Stimulated activated CD4-positive, alpha-beta T cell treated with anti-CD3 and anti-CD28 coated beads, Interleukin-4, amount 100 ng/mL, for 48 hours (primary cell): Measurements from ENCODE around the gene NELL2.
"Not testable (repeated sequence)": the region's sequence is repeated elsewhere in the genome, so short reads cannot be mapped to it uniquely, and the experiment has no call there.

Source experiments
- DNase-seq, 2 donors: peaks; one replicate each; pipeline ENCODE4 v3.0.0-alpha.2; 2020; ENCODE audit warnings: low read depth in 2 of 2

Gene NELL2

DNA sequence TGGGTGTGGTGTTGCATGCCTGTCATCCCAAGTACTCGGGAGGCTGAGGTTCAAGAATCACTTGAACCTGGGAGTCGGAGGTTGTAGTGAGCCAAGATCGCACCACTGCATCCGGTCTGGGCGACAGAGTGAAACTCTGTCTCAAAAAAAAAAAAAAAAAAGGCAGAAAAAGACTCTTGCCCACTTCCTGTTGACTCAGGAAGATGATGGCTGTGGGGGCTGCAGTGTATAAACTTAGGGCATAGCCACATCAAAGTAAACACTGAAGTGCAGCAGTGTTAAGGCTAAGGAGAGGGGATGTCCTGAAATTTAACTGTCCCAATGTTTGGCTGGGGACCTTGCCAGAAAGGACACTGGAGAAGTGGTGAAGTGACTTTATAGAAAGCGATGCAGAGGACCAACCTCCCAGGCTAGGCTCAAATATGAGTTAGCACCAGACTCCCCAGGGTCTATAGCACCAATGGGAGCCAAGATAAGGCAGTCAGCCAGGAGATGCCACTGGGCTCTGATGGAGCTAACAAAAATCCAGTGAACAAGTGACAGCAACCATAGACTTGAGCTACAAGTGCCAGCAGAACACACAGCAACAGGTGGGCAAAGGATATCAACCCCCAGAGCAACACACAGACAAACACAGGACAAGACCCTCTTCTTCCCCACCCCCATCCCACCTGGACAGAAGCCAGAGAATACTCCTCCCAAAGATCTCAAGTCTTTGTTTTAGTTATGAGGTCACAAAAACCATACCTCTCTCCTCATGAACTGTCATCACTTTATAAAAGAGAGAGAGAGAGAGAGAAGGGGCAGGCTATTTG lies 28.0 kb downstream of the NELL2 start:
- peak in 1 of 2 donors; percentile 42 for DNase-seq

DNA sequence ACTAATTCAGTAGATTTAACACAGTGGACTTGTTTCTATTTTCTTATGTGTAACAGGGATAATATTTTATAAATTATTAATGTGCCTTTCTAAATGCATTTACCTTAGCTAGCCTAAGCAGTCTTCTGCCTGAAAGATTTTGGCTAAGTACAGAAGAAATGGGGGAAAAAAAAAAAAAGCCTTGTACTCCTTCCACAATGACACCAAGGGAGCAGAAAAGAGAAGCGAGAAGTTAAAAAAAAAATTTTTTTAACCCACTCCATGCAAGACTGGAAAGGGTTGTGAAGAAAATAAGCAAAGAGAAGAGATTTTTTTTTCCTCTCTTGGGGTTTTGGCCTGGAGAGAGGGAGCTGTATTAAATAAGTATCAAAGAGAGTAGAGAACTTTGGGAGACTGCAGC lies 28.7 kb downstream of the NELL2 start:
- no peak for DNase-seq

GRCh38 chr12:44846826-44847225 lies 29.3 kb downstream of the NELL2 start:
- no peak for DNase-seq

GRCh38 chr12:44842669-44843068 lies 33.4 kb downstream of the NELL2 start:
- DNase-seq, result no peak

DNA sequence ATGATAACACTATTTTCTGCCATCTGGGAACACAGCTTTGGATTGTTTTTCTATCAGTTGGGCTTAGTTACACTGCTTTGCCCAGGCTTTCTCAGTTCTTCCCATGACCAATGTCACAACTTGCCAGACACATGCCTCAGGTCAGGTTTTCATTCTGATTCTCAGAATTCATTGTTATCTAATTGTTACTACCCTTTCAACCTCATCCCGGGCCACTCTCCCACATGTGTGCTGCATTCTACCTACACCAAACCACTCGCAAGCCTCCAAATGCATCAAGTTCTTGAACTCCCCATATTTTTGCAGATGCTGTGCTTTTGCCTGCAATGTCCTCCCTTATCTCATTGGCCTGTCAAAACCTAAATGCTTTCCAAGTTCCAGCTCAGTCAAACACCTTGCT lies 36.3 kb downstream of the NELL2 start:
- DNase-seq, result no peak

DNA sequence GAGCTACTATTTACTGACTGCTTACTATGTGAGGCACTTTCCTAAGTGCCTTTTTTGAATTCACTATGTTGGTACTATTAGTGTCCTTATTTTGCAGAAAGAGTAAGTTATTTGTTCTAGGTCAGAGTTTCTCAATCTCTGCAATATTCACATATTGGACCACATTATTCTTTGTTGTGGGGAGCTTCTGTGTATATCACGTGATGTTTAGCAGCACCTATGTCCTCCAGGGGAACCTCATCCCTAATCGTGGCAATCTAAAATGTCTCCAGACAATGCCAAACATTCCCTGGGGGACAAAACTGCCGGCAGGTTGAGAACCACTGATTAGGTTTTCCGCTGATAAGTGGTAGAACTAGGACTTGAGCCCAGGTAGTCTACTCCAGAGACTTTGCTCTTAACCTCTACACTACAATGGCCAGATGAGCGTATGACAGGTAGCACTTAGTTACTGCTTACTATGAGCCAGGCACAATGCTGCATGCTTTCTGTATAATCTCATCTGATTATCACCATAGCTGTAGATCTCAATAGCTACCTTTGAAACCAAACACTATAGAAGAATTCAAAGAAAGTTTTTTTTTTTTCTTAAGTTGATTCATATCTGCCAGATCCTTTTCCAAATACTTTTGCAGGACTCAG lies 38.9 kb downstream of the NELL2 start:
- DNase-seq, result no peak

DNA sequence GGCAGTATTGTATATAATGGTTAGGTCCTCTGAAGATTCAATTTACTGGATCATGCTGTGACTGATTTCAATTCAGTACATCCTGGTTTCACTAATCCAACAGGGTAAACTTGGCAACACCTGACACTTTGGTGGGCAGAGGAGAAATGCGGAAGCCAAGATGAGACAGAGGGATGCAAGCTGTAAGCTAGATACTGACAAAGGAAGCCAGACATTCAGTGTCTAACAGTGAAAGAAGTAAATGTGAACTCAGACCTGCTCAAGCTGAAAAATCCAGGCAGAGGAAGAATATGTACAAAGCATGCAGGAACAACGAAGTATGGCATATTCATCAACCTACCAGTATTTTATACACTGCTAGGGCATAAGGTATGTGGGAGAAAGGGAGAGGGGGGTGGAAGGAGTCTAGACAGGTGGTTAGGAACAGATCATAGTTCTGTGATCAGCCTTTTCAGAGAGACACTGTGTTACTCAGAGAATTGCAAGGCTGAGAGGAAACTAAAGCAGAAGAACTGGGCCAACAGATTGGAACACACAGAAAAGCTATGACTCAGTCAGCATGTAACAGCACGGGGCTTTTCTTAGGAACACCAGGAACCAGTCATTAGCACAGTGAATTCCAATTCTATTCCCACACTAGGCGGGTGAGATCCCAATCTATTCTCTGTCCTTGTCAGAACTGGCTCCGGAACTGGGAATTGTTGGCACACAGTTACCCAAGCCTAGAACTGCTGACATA lies 40.3 kb downstream of the NELL2 start:
- DNase-seq, result no peak

DNA sequence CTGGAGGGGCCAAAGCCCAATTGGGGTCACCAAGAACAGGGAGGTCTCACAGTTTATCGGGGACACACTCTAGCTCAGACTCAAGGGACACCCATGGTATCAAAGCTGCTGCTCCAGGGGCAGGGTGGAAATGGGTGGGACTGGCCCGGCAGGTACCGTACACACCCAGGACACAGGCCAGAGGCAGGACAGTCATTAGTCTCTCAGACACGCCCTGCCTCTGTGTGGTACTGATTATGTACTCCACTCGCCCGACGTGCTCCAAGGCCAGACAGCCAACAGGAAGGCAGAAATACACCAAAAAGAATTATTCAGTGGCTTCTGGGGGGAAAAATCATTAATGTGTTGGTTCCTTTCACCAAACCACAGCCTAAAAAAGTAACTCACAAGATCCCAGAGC lies 41.1 kb downstream of the NELL2 start:
- DNase-seq, result not testable (repeated sequence)

DNA sequence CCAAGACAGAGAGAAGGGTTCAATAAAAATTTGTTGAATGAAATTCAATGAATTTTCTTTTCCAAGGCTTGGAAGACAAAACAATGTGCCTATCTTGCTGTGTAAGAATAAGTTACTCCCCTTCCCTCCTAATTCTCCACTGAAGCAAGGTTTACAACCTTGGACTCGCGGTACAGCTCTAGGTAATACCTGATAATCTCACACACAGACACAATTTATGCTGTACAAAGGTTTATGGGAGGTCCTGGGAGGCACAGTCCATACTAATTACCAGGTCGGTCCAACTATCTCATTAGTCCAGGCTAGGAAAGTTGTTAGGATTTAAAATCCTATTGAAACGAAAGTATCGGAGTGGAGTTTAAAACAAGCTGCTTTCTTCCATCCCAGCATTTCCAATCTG lies 42.6 kb downstream of the NELL2 start:
- no peak for DNase-seq

DNA sequence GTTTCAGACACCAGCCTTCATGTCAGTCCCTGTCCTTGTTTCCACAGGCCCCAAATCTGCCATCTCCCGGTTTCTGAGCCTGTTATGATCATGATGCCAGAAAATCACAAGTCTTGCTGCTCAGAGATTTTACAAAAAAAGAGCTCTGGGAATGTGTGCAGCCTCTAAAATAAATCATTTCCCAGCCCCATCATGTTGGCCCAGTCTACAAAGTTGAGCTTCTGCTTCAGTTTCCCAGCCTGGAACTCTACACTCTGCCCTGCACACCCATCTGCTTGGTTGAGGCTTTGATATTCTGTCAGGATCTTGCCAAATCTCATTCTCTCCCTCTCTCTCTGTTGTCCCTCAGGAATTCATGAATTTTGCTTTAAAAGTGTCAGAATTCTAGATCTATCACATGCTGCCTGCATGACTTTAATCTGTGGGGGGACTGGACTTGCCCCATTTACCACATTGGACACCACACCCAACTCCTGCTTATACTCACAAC lies 45.5 kb downstream of the NELL2 start:
- no peak for DNase-seq

DNA sequence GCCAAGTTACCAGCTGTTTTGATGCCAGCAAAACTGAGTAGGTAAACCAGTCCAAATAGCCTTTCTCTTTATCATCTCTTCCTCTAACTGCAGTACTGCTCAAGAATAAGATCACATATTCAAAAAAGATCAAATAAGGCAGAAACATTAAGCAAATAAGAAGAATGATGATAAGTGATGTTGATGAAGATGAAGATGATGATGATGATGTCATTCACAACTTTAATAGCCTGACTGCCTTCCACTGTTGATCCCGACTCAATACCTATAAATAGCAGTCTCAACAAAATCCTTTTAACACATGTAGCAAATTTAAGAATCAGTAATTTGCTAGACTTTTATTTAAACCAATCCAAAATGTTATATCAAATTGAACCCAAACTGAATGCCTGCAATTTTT lies 47.1 kb downstream of the NELL2 start:
- no peak for DNase-seq

DNA sequence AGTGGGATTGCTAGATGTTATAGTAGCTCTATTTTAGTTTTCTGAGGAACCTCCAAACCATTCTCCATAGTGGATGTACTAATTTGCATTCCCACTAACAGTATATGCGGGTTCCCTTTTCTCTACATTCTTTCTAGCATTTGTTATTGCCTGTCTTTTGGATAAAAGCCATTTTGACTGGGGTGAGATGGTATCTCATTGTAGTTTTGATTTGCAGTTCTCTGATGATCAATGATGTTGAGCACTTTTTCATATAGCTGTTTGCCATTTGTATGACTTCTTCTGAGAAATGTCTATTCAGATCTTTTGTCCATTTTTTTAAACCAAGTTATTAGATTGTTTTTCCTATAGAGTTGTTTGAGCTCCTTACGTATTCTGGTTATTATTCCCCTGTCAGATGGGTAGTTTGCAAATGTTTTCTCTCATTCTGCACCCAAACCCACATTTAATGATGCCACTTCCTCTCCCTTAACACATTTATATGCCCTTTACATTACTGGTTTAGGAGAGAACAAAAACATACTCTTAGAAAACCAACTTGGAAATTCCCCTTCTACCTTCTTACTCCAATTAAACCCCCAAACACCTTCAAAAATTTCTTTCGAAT lies 48.2 kb downstream of the NELL2 start:
- no peak for DNase-seq

- not testable (repeated sequence) for DNase-seq
These were observed 54.4 kb downstream of the NELL2 start for GRCh38 chr12:44821702-44822101.

- no peak for DNase-seq
These were observed 56.2 kb downstream of the NELL2 start for GRCh38 chr12:44819884-44820283.

DNA sequence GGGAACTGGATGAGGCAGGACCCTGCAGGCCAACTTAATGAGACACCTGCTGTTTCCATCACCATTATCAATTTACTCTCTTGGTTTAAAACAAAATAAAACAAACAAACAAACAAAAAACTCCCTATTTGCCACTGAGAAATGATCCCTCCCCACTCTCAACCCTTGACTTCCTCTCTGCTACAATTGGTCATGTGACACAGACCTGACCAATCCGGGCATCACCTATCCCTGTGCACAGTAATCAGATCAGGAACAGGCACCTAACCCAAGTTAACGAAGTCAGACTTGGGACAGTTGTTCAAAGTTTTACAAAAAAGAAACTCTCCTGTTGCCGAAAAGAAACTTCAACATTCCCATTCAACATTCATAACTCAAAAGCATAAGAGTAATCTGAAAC lies 58.4 kb downstream of the NELL2 start:
- DNase-seq, result no peak

DNA sequence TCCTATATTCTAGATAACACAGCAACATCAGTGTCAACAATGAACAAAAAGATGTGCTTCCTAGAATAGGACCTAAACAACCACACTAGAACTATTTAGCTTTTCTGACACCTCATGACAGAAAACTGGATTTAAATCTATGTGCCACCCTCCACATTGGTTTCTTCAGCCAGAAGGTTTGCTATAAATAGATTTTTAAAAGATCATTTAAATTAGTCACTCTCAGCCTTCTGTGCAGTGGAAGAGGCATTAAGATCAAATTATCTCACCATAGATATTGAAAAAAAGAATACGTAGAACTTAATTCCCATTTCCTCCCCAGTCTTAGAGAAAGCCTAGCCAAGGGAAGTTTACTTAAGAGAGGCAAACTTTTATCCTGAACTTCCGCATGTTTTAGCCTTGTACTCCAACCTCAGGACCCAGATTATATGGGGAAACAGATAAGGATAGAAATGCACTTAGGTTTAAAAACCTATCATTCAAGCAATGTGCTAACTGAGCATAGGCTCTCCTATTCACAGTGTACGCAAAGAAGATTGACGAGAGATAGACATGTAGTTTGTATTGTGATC lies 59.6 kb downstream of the NELL2 start:
- no peak for DNase-seq

- no peak for DNase-seq
These were observed 64.1 kb downstream of the NELL2 start for GRCh38 chr12:44812062-44812461.

DNA sequence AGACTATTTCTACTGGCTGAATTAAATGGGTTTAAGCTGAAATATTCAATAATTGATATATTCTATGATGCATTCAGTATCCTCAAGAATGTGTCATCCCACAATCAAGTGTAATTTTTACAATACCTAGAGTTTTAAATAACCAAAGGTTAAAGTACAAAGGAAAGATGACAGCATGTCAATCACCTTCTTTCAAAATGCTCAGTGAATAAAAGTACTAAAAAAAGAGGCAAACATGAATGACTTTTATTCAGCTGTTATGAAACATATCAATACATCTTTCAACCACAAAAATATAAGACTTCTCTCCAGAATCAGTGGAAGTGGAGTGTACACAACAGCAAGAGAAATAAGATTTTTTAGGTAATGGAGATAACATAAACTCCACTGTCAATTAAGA lies 72.0 kb downstream of the NELL2 start:
- no peak for DNase-seq

DNA sequence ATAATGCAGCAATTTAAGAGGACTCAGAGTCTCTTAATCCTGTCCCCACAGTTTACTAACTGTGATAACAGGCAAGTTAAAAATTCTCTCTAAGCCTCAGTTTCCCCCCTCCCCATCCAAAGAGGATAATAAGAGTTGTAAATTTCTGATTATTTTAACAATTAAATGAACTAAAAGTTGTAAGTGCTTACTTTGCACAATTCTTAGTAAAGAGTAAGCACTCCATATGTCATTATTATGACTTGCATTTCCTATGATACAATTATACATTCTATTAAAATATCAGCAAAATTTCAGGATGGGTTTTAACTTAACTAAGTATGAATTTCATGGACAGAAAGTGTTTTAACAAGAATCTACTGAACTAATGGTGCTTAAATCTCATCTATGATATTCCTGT lies 80.1 kb downstream of the NELL2 start:
- no peak for DNase-seq

DNA sequence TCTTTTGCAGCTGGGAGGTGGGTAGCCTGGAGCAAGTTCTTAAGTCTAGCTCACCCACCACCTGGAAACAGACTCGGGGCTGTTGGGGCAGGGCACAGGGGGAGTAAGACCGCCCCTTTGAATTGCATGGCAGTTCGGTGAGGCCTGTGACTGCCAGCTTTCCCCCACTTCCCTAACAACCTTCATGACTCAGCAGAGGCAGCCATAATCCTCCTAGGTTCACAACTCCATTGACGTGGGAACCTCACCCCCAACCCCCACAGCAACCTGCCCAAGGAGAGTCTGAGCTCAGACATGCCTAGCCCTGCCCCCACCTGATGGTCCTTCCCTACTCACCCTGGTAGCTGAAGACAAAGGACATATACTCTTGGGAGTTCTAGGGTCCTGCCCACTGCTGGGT lies 87.4 kb downstream of the NELL2 start:
- DNase-seq, result no peak

GRCh38 chr12:44780221-44780790 lies 95.8 kb downstream of the NELL2 start:
- no peak for DNase-seq

- DNase-seq, result no peak
These were observed 96.3 kb downstream of the NELL2 start for GRCh38 chr12:44779766-44780165.
